GM18505 (cell line): ENCODE data around the gene KRTAP9-9.

Experiments
- ATAC-seq: cut with Tn5 transposase; IDR thresholded peaks from one replicate; pipeline ENCODE4 v1.9.1; 2021; ENCODE audit not compliant: unreplicated experiment
- POLR2A ChIP-seq: IDR thresholded peaks from 4 replicates; pipeline ENCODE4 v1.6.1; 2011; ENCODE audit warnings: borderline replicate concordance; ENCODE audit not compliant: insufficient read depth, insufficient read length; ENCODE audit errors: extremely low read depth

Gene KRTAP9-9

GRCh38 chr17:41296846-41297245 lies 41.7 kb downstream of the KRTAP9-9 start:
- no peak for ATAC-seq
- TF ChIP-seq POLR2A = no peak

GRCh38 chr17:41298458-41299135 lies 43.4 kb downstream of the KRTAP9-9 start:
- no peak for ATAC-seq
- no peak for TF ChIP-seq POLR2A

DNA sequence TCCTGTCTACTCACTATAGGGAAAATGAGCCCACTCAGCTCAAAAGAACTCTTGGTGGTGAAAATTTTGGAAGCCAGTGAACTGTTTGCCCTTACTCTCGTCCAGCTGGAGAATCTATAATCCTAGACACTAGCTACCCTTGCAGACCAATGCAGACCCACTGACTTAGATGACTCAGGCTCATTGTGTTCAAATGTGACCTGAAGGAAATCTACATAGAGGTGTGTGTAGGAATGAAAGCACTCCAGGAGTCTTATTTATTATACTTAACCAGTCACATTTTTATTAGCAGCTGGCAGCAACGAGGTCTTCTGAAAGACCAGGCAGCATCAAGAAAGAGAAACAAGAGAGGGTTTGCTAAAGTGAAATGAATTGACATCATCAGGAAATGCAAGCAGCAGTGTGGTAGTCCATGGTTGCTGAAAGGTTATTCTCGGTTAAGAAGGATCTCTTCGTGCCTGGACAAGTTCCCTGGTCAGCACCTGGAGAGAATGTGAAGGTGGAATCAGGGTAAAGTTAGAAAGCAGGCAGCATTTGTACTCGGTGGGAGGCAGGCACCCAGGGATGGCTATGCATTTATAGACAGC lies 46.1 kb downstream of the KRTAP9-9 start:
- no peak for ATAC-seq
- no peak for TF ChIP-seq POLR2A

- no peak for ATAC-seq
- TF ChIP-seq POLR2A = no peak
These were observed 47.0 kb downstream of the KRTAP9-9 start, which contains the start of gene KRTAP29-1 for GRCh38 chr17:41301916-41302901. TSS of gene KRTAP29-1 (minus strand) at chr17:41302851. CDS start at chr17:41302851, 0 bp downstream.

- TF ChIP-seq POLR2A = no peak
These were observed 47.8 kb downstream of the KRTAP9-9 start for GRCh38 chr17:41302981-41303380.

DNA sequence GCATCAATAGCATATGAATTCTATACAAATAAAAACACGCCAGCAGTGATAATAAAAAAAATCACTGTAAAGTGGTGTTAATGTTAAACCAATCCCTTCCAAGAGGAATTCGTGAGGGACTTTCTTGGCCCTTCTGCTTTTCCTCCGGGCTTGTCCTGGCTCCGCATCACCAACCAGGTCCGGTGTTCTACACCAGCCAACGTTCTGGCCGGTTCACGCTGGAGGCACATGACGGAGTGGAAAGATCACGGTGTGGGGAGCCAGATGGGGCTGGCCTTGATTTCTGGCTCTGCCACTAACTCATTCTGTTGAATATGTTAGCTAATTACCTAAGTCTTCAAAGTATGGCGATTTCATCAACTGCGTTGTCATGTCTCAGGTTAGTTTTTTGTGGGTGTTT lies 48.9 kb downstream of the KRTAP9-9 start:
- no peak for TF ChIP-seq POLR2A
- no peak for ATAC-seq

More at GRCh38 chr17:41302981-41303380, 47.8 kb downstream of the KRTAP9-9 start:
- no peak for ATAC-seq
